NCI-H82 treated with DMSO at 0.1 percent for 48 hours (cell line): Measurements from ENCODE around the gene AGBL2.
"Not testable (repeated sequence)": the region's sequence is repeated elsewhere in the genome, so short reads cannot be mapped to it uniquely, and the experiment has no call there.

Source experiments
- DNase-seq: peaks from one replicate; lab custom pipeline; 2025; ENCODE audit not compliant: unreplicated experiment; lab: John Stamatoyannopoulos, UW

Gene AGBL2

GRCh38 chr11:47636331-47636730, 78.8 kb downstream of the AGBL2 start:
- DNase-seq = not testable (repeated sequence)

DNA sequence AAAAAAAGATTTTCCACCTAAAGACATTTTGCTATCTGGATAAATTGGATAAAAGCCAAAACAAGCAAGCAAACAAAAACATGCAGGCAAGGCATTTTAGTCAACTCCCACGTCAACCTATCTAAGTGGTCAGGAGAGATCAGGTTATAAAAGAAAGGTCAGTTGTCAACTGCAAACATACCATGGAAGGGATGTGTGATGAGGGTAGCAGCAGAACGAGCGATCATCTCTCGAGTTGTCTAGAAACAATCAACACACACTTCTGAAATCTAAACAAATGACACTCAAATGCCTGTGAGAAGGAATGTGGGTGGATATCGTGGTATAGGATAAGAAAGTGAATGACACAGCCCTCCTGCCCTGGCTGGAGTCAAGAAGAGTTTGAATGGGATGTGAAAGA, 83.7 kb downstream of the AGBL2 start:
- no peak for DNase-seq

- no peak for DNase-seq
Observed at GRCh38 chr11:47628026-47628425, 87.1 kb downstream of the AGBL2 start.

GRCh38 chr11:47626234-47626633, 88.9 kb downstream of the AGBL2 start:
- no peak for DNase-seq

- no peak for DNase-seq
Observed at GRCh38 chr11:47620836-47621378, 94.3 kb downstream of the AGBL2 start.

DNA sequence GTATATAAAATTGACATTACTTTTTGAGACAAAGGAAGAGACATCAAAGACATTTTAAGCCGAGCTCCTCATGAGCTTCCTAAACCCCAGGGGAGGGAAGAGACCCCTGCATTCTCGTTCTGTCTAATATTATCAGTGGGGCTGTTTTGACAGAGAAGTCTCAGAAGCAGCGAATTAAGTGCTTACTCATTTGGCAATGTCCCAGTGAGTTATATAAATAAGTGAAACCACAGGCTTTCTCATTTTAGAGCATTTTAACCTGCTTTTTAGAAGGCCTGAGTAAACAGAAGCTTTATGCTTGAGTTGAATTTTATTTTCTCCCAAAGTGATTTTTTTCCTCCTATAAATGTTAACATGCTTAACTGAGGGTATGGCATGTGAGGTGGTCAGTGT, 97.8 kb downstream of the AGBL2 start:
- DNase-seq = no peak

DNA sequence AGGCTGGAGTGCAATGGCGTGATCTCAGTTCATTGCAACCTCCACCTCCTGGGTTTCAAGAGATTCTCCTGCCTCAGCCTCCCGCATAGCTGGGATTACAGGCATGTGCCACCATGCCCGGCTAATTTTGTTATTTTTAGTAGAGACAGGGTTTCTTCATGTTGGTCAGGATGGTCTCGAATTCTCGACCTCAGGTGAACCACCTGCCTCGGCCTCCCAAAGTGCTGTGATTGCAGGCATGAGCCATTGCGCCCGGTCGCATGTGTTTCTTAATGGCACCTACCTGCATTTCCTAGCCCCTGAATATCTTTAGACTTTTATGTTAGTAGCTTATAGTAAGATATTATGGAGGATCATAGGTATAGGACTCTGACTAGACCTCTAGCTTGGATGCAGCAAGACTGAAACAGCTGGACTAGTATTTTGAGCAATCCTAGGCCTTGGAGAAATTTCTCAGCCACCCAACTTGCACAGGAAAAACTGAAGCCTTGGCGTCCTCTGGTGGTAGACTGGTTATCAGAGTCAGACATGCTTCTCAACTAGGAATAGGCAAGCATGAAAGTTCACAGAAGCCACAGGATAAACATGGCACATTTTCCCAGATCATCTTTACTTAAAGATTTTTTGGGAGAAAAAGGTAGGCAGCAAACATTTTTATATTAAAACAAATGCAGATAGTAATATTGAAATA, 98.3 kb downstream of the AGBL2 start:
- peak; percentile 32 for DNase-seq

GRCh38 chr11:47615249-47615648, 99.9 kb downstream of the AGBL2 start:
- no peak for DNase-seq

DNA sequence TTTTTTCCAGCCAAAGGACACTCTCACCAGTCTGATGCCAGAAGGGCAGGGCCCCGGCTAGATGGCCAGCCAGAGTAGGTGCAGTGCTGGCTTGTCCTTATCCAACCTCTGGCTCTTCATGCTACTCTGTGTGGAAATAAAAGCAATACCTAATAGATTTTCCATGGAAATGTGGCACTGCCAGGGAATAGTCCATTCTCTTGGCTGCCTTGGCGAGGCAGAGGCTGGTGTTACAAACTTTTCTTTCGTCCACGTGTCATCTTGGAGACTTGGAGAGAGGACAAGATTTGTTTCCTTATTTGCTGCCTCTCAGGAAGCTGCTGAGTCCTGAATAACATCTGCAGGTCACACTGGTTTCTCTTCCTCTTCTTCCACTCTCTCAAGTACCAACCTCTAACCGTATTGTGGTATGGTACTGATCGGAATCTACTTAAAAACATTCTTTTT, 103.8 kb downstream of the AGBL2 start:
- DNase-seq = no peak

- no peak for DNase-seq
Observed at GRCh38 chr11:47609675-47610074, 105.5 kb downstream of the AGBL2 start.
